ENCODE data around the gene FGD4.

The FGD4 gene

DNA sequence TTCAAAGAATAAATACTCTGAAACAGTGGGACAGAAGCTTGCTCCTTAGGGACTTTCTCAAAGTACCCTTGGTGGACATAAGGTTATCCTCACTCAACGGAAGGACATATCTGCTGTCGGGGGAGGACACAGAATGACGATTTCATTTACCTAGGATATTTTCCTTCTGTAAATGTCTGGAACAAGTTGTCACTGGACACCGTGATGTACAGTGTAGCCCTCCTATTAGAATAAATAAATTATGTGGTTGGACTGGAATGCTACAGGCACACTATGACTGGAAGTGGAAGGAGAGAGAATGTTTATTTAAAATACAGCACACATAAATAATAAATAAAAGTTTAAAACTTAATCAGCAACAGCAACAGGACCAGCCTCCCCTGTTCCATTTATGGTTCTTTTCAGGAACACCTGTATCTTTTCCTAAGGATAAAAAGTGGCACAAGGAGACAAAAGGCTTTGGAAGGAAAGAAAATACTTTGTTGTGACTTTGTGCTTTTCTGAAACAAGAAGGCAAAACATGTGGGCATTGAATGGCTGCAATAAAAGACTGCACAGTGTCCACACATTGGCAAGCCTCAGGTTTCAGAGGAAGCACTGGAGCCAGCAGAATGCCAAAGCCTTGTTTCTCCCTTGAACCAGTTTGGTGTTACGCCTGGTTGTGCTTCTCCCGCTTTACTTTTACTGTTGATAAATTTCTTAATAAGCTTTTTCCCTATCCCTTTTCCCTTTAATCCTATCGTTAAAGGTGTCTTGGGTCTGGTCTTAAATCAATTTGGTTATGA is 36.8 kb downstream of the FGD4 start:
- H3K4me1 Mint-ChIP-seq, result no peaks in the 10 kb centered on the region
- H3K9me3 Mint-ChIP-seq, result no peaks in the 10 kb centered on the region
- no peak overlapping the region for H3K27ac Mint-ChIP-seq
- no peak for ATAC-seq
- no peaks in the 10 kb centered on the region for H3K36me3 Mint-ChIP-seq
- no peak overlapping the region for H3K4me3 Mint-ChIP-seq
- H3K27me3 Mint-ChIP-seq, result no peaks in the 10 kb centered on the region

DNA sequence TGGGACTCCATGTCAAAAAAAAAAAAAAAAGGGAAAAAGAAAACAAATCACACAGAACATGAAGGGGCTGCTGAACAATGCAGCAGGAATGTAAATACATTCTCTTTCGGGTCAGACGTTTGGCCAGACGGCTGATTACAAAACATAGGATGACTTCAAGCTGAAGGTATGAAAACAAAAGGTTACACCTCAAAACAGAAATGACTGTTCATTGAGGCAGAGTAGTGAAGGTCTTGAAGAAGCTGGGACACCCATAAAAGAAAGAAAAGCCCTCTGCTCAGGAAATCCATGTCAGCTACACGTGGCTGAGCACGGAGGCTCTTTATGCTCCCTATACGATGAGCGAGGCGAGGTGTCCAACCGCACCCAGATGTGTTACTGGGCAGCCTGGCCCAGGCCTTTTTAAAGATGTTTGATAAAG is 37.7 kb downstream of the FGD4 start:
- no peaks in the 10 kb centered on the region for H3K36me3 Mint-ChIP-seq
- H3K9me3 Mint-ChIP-seq, result no peaks in the 10 kb centered on the region
- H3K4me3 Mint-ChIP-seq, result no peak overlapping the region
- H3K27me3 Mint-ChIP-seq, result no peaks in the 10 kb centered on the region
- no peaks in the 10 kb centered on the region for H3K4me1 Mint-ChIP-seq
- peak; percentile 20 for ATAC-seq
- H3K27ac Mint-ChIP-seq, result no peak overlapping the region

DNA sequence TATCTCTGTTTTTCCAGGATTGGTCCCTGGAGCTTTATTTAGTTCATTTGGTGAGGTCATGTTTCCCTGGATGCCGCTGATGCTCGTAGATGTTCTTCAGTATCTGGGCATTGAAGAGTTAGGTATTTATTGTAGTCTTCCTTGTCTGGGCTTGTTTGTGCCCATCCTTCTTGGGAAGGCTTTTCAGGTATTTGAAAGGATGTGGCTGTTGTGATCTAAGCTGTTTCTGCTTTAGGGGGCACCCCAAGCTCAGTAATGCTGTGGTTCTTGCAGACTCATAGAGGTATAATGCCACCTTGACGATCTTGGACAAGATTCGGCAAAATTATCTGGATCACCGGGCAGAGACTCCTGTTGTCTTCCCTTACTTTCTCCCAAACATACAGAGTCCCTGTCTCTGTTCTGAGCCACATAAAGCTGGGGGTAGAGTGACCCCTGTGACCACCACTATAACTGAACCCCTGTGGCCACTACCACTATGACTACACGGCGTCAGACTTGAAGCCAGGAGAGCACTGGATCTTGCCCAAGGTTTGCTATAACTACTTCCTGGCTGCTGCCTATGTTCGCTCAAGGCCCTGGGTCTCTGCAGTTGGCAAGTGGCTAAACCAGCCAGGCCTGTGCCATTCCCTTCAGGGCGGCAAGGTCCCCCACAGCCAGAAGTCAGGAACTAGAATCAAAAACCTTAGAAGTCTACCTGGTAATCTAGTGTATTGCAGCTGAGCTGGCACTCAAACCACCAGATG is 40.9 kb downstream of the FGD4 start:
- no peak overlapping the region for H3K4me3 Mint-ChIP-seq
- no peaks in the 10 kb centered on the region for H3K27me3 Mint-ChIP-seq
- no peak overlapping the region for H3K27ac Mint-ChIP-seq
- H3K4me1 Mint-ChIP-seq, result no peaks in the 10 kb centered on the region
- H3K36me3 Mint-ChIP-seq, result no peaks in the 10 kb centered on the region
- no peak for ATAC-seq
- H3K9me3 Mint-ChIP-seq, result no peaks in the 10 kb centered on the region

DNA sequence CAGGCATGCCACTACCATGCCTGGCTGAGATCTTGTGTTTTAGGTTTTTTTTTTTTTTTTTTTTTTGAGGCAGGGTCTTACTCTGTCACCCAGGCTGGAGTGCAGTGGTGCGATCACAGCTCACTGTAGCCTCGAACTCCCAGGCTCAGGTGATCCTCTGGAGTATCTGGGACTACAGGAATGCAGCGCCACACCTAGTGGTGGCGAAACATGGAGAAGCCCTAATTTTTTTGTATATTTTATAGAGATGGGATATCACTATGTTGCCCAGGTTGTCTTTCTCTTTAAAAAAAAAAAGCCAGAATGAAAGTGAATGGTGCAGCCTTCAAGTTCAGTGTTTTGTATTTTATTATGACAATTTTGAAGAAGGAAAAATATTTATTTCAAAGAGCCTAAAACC is 44.1 kb downstream of the FGD4 start:
- Mint-ChIP-seq H3K9me3 (no peaks in the 10 kb centered on the region), H3K27ac (no peak overlapping the region), H3K4me3 (no peak overlapping the region), H3K4me1 (peaks cover 3% of the 10 kb centered on the region), H3K36me3 (no peaks in the 10 kb centered on the region), H3K27me3 (peaks cover 9% of the 10 kb centered on the region)
- no peak for ATAC-seq

DNA sequence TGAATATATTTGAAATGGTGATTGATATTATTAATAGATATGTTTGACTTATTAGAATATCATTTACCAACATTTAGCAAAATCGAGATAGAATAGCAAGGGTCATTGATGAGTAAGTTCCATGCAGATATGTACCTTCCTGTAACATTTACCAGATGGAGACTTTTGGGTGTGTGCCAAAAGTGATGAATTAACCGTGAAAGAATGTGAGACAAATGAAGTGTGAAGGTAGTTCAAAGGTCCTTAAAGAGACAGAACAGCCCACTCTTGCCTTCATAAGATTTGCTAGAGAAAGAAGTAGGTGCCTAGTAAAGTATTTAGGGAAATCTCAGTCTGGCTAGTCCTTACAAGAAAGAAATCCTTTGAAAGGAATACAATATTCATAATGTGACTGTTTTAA is 45.5 kb downstream of the FGD4 start:
- ATAC-seq, result no peak
- no peaks in the 10 kb centered on the region for H3K9me3 Mint-ChIP-seq

DNA sequence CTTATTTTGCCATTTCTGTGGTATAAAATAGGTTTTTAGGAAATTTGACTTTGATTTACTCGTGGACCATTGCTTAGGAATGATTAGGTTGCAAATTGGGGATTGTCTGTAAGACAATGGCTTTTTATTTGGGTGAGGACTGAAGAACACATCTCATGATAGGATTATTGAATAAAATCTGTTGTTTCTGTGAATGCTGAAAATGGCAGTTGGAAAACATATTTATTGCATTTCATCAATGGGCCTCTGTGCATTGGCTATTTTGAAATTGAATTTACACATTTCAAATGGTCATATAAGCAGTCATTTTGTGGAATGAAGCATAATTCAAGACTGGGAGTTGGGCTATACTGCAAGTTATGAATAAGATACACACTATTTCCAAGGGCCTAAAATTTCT is 46.0 kb downstream of the FGD4 start:
- Mint-ChIP-seq H3K27me3 (peaks cover 10% of the 10 kb centered on the region), H3K36me3 (no peaks in the 10 kb centered on the region), H3K27ac (no peak overlapping the region), H3K9me3 (no peaks in the 10 kb centered on the region), H3K4me3 (no peak overlapping the region), H3K4me1 (peaks cover 7% of the 10 kb centered on the region)
- no peak for ATAC-seq

More for the DNA sequence above, 45.5 kb downstream of the FGD4 start:
- H3K27ac Mint-ChIP-seq, result no peak overlapping the region
- no peaks in the 10 kb centered on the region for H3K36me3 Mint-ChIP-seq
- no peak overlapping the region for H3K4me3 Mint-ChIP-seq
- H3K27me3 Mint-ChIP-seq, result peaks cover 10% of the 10 kb centered on the region
- peaks cover 7% of the 10 kb centered on the region for H3K4me1 Mint-ChIP-seq

DNA sequence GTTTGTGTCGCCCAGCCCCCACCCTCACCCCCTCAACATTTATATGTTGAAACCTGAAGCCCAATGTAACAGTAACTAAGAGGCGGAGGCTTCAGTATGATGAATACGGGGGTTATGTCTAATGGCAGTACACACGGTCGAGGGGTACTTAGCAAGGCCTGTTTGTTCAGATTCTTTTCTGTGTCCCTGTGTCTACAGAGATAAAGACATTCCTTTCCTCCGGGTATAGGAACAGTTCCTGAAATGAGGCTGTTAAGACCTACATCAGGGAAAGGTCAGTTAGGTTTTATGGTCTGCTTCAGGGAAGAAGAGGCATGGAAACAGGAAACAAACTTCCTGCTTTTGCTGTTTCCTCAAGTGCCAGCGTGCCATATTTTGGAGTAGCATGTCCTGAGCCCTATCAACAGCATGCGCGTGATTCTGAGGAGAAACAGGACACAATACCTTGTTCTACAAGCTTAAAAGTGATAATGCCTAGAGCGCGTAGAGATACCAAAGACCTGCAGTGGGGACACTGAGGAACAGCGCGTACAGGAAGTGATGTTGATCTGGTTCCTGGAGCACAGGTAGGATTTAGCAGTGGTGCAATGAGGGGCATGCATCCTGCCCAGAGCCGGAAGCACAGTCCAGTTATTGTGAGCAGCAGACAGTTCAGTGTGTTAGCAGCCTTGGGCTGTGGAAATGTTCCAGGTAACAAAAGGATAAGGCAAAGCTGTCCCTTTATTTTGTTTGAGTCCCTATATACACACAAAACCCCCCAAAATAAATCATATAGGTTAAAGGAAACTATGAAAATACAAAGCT is 47.2 kb downstream of the FGD4 start:
- H3K4me1 Mint-ChIP-seq, result peaks cover 7% of the 10 kb centered on the region
- no peak overlapping the region for H3K4me3 Mint-ChIP-seq
- peaks cover 10% of the 10 kb centered on the region for H3K27me3 Mint-ChIP-seq
- H3K36me3 Mint-ChIP-seq, result no peaks in the 10 kb centered on the region
- no peaks in the 10 kb centered on the region for H3K9me3 Mint-ChIP-seq
- H3K27ac Mint-ChIP-seq, result no peak overlapping the region
- ATAC-seq, result no peak

DNA sequence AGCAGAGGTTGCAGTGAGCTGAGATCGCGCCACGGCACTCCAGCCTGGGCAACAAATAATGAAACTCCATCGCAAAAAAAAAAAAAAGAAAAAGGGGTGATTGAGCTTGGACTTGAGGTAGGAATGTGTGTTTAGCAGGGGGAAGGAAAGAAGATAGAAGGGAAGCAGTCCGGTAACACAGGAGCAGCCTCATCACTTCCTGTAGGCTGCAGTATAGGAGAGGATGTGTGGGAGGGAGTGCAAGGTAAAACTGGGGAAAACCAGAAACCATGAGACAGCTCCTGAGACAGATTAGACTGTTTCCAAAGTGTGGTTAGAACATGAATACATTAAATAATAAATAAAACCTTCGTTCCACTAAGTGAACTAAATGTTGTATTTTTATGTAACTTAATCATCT is 49.2 kb downstream of the FGD4 start:
- H3K27ac Mint-ChIP-seq, result no peak overlapping the region

DNA sequence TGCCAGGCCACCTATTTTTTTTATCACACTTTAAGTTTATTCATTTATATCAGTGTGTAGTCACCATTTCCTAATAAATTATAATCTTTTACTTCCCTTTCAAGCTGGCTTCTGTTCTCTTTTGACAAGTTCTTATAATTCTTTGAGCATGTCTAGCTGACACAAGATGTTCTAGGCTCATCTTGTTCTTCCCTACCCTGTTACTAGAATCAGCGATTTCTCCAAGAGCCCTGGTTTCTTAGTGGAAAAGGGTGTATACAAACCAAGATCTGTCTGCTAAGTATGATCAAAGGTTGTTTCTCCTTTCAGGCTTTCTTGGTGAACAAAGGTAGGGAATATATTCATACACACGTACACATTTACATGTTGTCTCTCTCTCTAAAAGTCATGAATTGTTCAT is 51.0 kb downstream of the FGD4 start:
- ATAC-seq, result no peak
- no peaks in the 10 kb centered on the region for H3K9me3 Mint-ChIP-seq
- peaks cover 7% of the 10 kb centered on the region for H3K4me1 Mint-ChIP-seq
- H3K27ac Mint-ChIP-seq, result no peak overlapping the region
- no peaks in the 10 kb centered on the region for H3K36me3 Mint-ChIP-seq
- H3K4me3 Mint-ChIP-seq, result no peak overlapping the region
- H3K27me3 Mint-ChIP-seq, result peaks cover 10% of the 10 kb centered on the region

More for the DNA sequence above, 49.2 kb downstream of the FGD4 start:
- peaks cover 10% of the 10 kb centered on the region for H3K27me3 Mint-ChIP-seq
- H3K4me3 Mint-ChIP-seq, result no peak overlapping the region
- ATAC-seq, result no peak
- H3K36me3 Mint-ChIP-seq, result no peaks in the 10 kb centered on the region
- H3K4me1 Mint-ChIP-seq, result peaks cover 7% of the 10 kb centered on the region
- no peaks in the 10 kb centered on the region for H3K9me3 Mint-ChIP-seq

DNA sequence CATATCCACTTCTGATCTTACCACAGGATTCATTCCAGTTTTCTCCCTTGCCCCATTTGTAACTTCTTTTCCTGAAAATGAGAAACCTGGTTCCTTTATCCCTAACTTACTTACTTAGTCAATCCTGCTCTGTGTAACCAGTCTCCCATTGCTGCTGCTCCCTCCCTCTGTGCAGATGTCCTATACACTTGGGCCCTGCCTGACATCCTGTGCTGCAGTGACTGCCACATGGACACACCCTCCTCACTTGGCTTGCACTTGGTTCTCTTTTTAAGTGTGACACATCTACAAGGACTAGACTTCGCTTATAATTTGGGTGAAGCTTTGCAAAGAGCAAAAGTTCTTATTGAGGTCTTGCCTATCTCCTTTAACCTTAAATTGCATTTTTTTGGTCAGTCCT is 51.4 kb downstream of the FGD4 start:
- H3K27ac Mint-ChIP-seq, result no peak overlapping the region
- H3K4me1 Mint-ChIP-seq, result peaks cover 11% of the 10 kb centered on the region
- H3K9me3 Mint-ChIP-seq, result no peaks in the 10 kb centered on the region

DNA sequence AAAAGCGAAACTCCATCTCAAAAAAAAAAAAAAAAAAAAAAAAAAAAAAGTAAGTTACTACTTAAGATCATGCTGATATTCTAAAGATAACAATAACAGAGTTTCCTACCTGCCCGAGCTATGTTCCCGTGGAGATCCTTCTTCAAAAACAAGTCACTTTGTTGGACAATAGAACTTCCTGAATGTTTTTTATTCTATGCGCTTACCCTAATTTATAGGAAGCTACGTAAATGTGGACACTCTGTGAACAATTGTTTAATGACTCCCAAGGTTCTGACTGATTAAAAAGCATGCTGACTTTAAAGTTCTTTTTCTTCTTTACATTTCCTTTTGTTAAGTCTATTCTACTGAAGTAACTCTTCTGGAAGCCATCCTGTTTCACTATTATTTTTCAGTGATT is 52.5 kb downstream of the FGD4 start:
- H3K27ac Mint-ChIP-seq, result no peak overlapping the region
- H3K27me3 Mint-ChIP-seq, result peaks cover 10% of the 10 kb centered on the region
- no peak overlapping the region for H3K4me3 Mint-ChIP-seq
- H3K4me1 Mint-ChIP-seq, result peaks cover 13% of the 10 kb centered on the region
- H3K9me3 Mint-ChIP-seq, result no peaks in the 10 kb centered on the region
- no peaks in the 10 kb centered on the region for H3K36me3 Mint-ChIP-seq
- no peak for ATAC-seq

More for the DNA sequence above, 51.4 kb downstream of the FGD4 start:
- H3K36me3 Mint-ChIP-seq, result no peaks in the 10 kb centered on the region
- H3K4me3 Mint-ChIP-seq, result no peak overlapping the region
- peaks cover 10% of the 10 kb centered on the region for H3K27me3 Mint-ChIP-seq
- no peak for ATAC-seq

DNA sequence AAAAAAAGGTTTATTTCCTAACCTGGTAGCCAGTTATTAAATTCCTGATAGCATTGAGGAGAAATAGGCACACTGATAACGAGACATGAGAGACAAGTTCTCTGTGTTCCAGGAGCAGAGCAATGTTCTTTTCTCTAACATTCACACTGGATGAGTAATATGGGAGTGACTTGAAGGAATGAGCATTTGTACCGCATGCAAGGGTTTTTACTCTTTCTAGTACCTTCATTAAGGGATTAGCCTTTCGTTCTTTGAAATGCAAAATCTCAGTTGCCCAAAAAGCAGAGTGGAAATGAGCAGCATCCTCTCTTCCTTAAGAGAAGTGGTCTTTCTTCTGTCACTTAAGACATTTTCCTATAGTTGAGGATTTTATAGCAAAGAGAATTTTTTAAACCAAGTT is 54.7 kb downstream of the FGD4 start:
- Mint-ChIP-seq H3K4me1 (peaks cover 7% of the 10 kb centered on the region), H3K27ac (no peak overlapping the region), H3K4me3 (no peak overlapping the region), H3K9me3 (no peaks in the 10 kb centered on the region), H3K27me3 (no peaks in the 10 kb centered on the region), H3K36me3 (no peaks in the 10 kb centered on the region)
- ATAC-seq, result no peak

DNA sequence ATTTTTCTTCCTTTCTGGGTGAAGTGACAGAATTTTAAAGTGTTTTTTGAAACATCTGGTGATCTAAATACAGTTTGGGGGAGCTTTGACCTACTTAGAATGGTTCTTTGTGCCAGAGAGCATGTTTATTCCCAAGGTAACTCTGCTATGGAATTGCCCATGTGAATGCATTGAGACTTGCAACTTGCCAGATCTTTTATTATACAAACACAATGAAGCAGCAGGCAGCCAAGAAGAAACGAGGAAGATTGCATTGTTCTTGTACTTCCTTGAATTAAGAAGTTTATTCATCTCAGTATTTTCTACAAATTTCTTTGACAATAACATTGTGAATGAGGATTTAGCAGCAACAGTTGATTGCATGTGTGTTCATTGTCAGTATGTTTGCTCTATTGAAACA is 55.5 kb downstream of the FGD4 start:
- no peaks in the 10 kb centered on the region for H3K36me3 Mint-ChIP-seq
- H3K4me3 Mint-ChIP-seq, result no peak overlapping the region
- no peaks in the 10 kb centered on the region for H3K27me3 Mint-ChIP-seq
- H3K4me1 Mint-ChIP-seq, result peaks cover 7% of the 10 kb centered on the region
- no peak overlapping the region for H3K27ac Mint-ChIP-seq
- no peak for ATAC-seq
- no peaks in the 10 kb centered on the region for H3K9me3 Mint-ChIP-seq

DNA sequence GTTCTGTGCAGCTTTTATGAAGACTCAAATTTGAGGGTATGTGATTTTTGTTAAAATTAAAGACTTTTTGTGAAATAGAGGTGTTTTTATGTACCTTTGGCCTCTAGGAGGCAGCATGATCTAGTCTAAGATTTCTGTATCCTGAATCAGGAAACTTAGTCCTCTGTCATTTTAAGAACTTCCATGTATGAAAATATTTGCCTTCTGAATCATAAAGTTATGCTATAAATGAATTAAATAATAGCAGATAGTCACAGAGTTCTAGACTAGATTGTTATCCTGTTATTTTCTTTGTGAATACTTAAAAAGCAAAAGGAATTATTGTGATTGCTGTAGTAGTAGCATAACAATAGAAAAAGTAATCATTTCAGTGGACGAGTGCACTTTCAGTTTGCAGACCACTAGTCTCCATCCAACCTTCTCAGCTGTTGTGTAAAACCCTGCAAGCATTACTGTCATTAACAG is 56.3 kb downstream of the FGD4 start:
- Mint-ChIP-seq H3K36me3 (no peaks in the 10 kb centered on the region), H3K27me3 (no peaks in the 10 kb centered on the region), H3K27ac (peak overlapping the region; percentile 41), H3K4me1 (peaks cover 7% of the 10 kb centered on the region), H3K9me3 (no peaks in the 10 kb centered on the region), H3K4me3 (peak overlapping the region; percentile 34)
- ATAC-seq, result no peak

DNA sequence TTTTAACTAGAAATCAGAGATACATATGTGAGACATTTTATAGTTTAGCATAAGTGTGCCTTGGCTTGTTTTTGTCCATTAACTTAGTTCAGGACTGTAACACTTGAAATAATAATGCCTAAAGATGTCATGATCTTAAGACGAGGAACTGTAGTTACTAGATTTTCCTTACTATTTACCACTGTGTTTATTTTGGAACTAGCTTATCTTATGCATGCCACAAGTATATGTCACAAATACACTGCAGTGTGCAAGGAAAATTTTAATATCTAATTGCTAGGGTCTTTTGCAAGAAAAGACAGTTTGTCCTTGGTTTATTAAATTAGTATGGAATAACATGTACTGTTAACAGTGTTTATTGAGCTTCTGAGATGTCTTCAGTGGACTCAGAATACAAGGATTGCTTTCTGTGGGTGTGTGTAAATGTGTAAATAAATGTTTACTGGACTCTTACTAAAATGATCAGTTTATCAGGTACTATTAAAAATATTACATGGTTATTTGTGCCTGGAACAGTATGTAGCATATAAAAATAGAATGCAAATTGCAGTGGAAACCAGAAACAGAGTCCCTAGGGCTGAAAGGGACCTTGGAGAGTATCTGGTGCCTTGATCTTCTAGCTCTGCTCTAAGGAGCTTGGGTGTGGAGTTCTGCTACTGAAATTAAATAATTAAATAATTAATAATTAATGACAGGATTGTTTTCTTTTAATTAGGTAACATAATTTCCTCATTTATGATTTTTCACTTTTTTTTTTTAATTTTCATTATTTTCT is 58.1 kb downstream of the FGD4 start:
- Mint-ChIP-seq H3K27me3 (no peaks in the 10 kb centered on the region), H3K4me3 (no peak overlapping the region), H3K27ac (peak overlapping the region; percentile 41), H3K4me1 (peaks cover 7% of the 10 kb centered on the region), H3K9me3 (no peaks in the 10 kb centered on the region), H3K36me3 (no peaks in the 10 kb centered on the region)
- no peak for ATAC-seq
